ENCODE data around the gene PER1. TPM values are rescaled to one million over a fixed set of nuclear protein-coding genes. Genes with fewer than 3 reads are reported as not detected.
"Not testable (repeated sequence)": the region's sequence is repeated elsewhere in the genome, so short reads cannot be mapped to it uniquely, and the experiment has no call there.

PER1 gene
- total RNA-seq, 6 experiments from 2014 or later: 25.7 to 118 (median 55.2) TPM

DNA sequence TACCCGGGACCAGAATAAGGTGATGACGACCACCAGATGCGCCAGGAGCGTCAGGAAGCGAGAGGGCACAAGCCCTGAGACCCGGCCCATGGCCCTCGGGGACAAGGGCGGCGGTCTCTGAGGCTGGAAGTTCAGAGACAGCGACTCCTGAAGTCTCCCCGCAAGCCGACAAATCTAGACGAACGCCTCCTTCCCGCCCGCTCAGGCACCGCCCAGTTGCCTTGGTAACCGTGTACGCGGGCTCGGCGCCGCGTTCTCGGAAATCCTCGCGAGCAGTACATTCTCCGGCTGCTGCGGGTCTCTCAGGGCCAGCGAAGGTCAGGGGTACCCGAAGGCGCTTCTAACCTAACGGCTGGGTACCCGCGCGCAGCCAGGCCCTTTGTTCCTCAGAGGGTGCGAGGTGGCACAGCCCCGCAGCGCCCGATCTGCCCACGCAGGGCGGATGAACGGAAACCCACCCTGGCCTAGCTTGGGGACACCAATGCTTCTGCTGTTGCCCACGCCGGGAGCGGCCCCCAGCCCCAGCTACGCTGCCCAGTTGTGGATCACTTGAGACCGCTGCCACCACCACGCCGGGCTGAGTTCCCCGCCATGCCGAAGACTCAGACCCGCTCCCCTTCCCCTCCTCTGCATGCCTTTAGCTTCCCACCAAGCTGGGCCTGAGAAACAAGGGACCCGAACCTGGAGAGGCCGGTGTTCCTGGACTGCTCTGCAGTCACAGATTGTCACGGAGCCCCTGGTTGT is 24.2 kb upstream of the PER1 start, which contains the start of gene TMEM107:
Gene TMEM107 (minus strand): TSS at position 184 of the 744 bp plus-strand sequence. CDS start 94 bp downstream, at position 90.
- WGBS (ENCODE audit: insufficient coverage, low coverage, low lambda C conversion rate, missing lambda C conversion rate): 1% methylated on average over 13 of the region's 56 CpGs
- peak within 1 kb of the TSS; percentile 17 to 79 (median 62) for H3K27ac ChIP-seq
- H3K4me1 ChIP-seq: peaks cover 0 to 24% (median 4%) of the 10 kb centered on the region in 4 donors
- peak within 1 kb of the TSS; percentile 52 to 71 (median 61) for H3K4me3 ChIP-seq
- peak; percentile 70 to 76 (median 73) for ATAC-seq
- intact Hi-C loops (cut with DNase I): no loop called here
- no peaks in the 10 kb centered on the region for H3K9me3 ChIP-seq
- peak; percentile 88 to 91 (median 90) for DNase-seq
- no peak for TF ChIP-seq POLR2A (IDR thresholded peaks at IDR 0.05)
- TF ChIP-seq, protein P1, sequence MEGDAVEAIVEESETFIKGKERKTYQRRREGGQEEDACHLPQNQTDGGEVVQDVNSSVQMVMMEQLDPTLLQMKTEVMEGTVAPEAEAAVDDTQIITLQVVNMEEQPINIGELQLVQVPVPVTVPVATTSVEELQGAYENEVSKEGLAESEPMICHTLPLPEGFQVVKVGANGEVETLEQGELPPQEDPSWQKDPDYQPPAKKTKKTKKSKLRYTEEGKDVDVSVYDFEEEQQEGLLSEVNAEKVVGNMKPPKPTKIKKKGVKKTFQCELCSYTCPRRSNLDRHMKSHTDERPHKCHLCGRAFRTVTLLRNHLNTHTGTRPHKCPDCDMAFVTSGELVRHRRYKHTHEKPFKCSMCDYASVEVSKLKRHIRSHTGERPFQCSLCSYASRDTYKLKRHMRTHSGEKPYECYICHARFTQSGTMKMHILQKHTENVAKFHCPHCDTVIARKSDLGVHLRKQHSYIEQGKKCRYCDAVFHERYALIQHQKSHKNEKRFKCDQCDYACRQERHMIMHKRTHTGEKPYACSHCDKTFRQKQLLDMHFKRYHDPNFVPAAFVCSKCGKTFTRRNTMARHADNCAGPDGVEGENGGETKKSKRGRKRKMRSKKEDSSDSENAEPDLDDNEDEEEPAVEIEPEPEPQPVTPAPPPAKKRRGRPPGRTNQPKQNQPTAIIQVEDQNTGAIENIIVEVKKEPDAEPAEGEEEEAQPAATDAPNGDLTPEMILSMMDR (IDR thresholded peaks at IDR 0.05): no peak
- no peaks in the 10 kb centered on the region for H3K27me3 ChIP-seq
- H3K36me3 ChIP-seq: no peaks in the 10 kb centered on the region

DNA sequence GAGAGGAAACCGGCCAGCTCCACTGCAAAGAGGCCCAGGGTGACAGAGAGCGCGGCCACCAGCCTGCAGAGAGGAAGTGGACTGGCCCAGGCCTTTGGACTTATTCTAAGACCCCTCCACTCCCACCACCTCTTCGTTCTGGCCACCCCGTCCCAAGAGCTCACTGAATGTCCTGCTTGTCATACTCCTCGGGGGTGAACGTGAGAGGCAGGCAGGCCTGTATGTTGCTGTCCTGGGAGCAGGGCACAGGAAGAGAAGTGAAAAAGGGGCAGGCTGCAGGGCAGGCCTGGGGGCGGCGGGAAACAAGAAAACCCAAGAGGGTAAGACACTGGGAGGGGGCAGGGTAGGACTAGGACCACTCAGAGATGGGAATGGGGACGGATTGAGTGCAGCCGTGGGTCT is 23.6 kb upstream of the PER1 start:
- peak overlapping the region in 2 of 3 donors; percentile 62 to 79 for H3K27ac ChIP-seq
- no peaks in the 10 kb centered on the region for H3K36me3 ChIP-seq
- 0% methylated on average over 8 of the region's 11 CpGs for WGBS (ENCODE audit: insufficient coverage, low coverage, low lambda C conversion rate, missing lambda C conversion rate)
- peak in 2 of 4 donors; percentile 1 to 2 for ATAC-seq
- TF ChIP-seq POLR2A (IDR thresholded peaks at IDR 0.05): no peak
- TF ChIP-seq, protein P1 (IDR thresholded peaks at IDR 0.05): no peak
- H3K27me3 ChIP-seq: no peaks in the 10 kb centered on the region
- DNase-seq: peak in 1 of 3 donors; percentile 38
- peaks cover 0 to 24% (median 4%) of the 10 kb centered on the region in 4 donors for H3K4me1 ChIP-seq
- intact Hi-C loops (cut with DNase I): no loop called here
- H3K4me3 ChIP-seq: peak overlapping the region; percentile 52 to 71 (median 61)
- no peaks in the 10 kb centered on the region for H3K9me3 ChIP-seq

DNA sequence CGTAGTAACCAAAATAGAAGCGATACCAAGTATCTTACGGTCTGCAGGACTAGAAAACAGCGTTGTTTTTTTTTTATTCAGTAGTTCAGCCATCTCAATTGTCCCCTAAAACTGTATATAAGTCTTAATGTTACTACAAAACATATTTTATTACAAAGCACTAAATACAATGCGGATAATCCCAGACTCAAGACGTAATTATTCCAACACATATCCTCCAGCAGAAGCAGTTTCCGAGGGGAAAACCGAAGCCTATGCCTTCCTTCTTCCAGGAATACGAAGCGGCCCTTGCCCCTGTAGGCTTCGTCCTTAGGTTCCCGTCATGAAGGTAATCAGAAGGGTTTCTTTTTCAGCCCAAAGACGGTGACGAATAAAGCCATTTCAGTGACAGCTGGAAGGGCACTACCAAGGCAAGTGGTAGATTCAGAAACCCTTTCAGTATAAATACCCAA is 21.7 kb upstream of the PER1 start:
- no peaks in the 10 kb centered on the region for H3K36me3 ChIP-seq
- 5% methylated on average over 14 of the region's 14 CpGs for WGBS (ENCODE audit: insufficient coverage, low coverage, low lambda C conversion rate, missing lambda C conversion rate)
- DNase-seq (peak in 1 of 3 donors; percentile 4), ATAC-seq (no peak)
- H3K4me1 ChIP-seq: peaks cover 0 to 24% (median 4%) of the 10 kb centered on the region in 4 donors
- no peaks in the 10 kb centered on the region for H3K27me3 ChIP-seq
- intact Hi-C loops (cut with DNase I): no loop called here
- H3K4me3 ChIP-seq: peak overlapping the region in 2 of 3 donors; percentile 38 to 52
- TF ChIP-seq, protein P1 (IDR thresholded peaks at IDR 0.05): no peak
- no peak for TF ChIP-seq POLR2A (IDR thresholded peaks at IDR 0.05)
- peak overlapping the region; percentile 92 to 98 (median 93) for H3K27ac ChIP-seq
- no peaks in the 10 kb centered on the region for H3K9me3 ChIP-seq

GRCh38 chr17:8173056-8173870 is 21.1 kb upstream of the PER1 start:
- Histone ChIP-seq H3K9me3 (no peaks in the 10 kb centered on the region), H3K4me3 (peak overlapping the region in 2 of 3 donors; percentile 38 to 52), H3K27ac (peak overlapping the region; percentile 92 to 98 (median 93)), H3K4me1 (peaks cover 0 to 24% (median 4%) of the 10 kb centered on the region in 4 donors), H3K36me3 (no peaks in the 10 kb centered on the region), H3K27me3 (no peaks in the 10 kb centered on the region)
- TF ChIP-seq, protein P1 (IDR thresholded peaks at IDR 0.05): no peak
- TF ChIP-seq POLR2A (IDR thresholded peaks at IDR 0.05): peak; percentile 100
- intact Hi-C loops (cut with DNase I): no loop called here
- peak; percentile 81 to 91 (median 86) for ATAC-seq
- under 1% methylated on average over 23 of the region's 23 CpGs for WGBS (ENCODE audit: insufficient coverage, low coverage, low lambda C conversion rate, missing lambda C conversion rate)
- peak; percentile 71 to 85 (median 78) for DNase-seq

GRCh38 chr17:8170186-8170585 is 18.0 kb upstream of the PER1 start:
- WGBS (ENCODE audit: insufficient coverage, low coverage, low lambda C conversion rate, missing lambda C conversion rate): 90% methylated on average over 10 of the region's 19 CpGs
- H3K36me3 ChIP-seq; H3K9me3 ChIP-seq; H3K27ac ChIP-seq; ATAC-seq; H3K4me3 ChIP-seq; DNase-seq; H3K4me1 ChIP-seq; intact Hi-C loops (cut with DNase I); H3K27me3 ChIP-seq: not testable (repeated sequence)
